ENCODE data around the gene AIPL1.

The AIPL1 gene

DNA sequence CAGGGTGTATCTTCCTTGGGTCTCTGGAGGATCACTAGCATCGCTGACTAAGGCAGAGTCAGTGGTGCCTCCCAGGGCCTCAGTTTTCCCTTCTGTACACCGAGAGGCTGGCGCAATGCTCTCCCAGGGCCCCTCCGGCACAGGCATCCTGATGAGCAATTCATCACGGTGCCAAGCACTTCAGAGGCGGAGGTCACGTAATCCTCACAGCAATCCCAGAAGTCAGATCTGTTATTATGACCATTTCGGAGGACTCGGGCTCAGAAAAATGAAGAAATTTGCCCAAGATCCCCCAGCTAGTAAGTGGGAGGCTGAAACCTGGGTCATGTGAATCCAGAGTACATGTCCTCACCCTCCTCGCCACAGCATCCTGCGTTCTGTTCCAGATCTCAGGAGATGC lies 46.5 kb downstream of the AIPL1 start:
- H3K4me3 ChIP-seq (ENCODE audit: low read depth, low read length): no peak overlapping the region
- TF ChIP-seq, protein P1, sequence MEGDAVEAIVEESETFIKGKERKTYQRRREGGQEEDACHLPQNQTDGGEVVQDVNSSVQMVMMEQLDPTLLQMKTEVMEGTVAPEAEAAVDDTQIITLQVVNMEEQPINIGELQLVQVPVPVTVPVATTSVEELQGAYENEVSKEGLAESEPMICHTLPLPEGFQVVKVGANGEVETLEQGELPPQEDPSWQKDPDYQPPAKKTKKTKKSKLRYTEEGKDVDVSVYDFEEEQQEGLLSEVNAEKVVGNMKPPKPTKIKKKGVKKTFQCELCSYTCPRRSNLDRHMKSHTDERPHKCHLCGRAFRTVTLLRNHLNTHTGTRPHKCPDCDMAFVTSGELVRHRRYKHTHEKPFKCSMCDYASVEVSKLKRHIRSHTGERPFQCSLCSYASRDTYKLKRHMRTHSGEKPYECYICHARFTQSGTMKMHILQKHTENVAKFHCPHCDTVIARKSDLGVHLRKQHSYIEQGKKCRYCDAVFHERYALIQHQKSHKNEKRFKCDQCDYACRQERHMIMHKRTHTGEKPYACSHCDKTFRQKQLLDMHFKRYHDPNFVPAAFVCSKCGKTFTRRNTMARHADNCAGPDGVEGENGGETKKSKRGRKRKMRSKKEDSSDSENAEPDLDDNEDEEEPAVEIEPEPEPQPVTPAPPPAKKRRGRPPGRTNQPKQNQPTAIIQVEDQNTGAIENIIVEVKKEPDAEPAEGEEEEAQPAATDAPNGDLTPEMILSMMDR (IDR thresholded peaks at IDR 0.05; ENCODE audit: low read depth, low read length): no peak
- no peak for TF ChIP-seq MYC (IDR thresholded peaks at IDR 0.05; ENCODE audit: low read depth, low read length)
- TF ChIP-seq, protein P2, sequence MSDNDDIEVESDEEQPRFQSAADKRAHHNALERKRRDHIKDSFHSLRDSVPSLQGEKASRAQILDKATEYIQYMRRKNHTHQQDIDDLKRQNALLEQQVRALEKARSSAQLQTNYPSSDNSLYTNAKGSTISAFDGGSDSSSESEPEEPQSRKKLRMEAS (IDR thresholded peaks at IDR 0.05; ENCODE audit: low read depth, low read length): no peak
- TF ChIP-seq POLR2A (IDR thresholded peaks at IDR 0.05; ENCODE audit: extremely low read depth, insufficient read length): no peak
- DNase-seq (ENCODE audit: low read depth): no peak

DNA sequence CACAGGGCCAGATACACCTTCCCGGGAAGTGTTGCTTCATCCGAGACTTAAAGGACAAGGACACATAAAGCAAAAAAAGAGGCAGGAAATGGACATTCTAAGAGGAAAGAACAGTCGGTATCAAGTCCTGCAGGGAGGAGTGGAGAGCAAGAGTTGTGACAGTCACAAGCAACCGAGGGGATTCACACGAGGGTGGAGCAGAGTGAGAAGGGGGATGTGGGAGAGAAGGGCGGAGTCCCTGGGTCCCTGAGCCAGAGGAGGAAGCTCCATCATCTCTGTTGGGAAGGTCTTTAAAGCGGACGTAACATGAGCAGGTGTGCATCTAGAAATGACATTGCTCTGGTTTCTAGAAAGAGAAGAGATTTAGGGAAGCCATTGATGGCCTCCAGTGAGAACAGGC lies 47.1 kb downstream of the AIPL1 start:
- TF ChIP-seq MYC (IDR thresholded peaks at IDR 0.05; ENCODE audit: low read depth, low read length) (no peak), POLR2A (IDR thresholded peaks at IDR 0.05; ENCODE audit: extremely low read depth, insufficient read length) (no peak)
- TF ChIP-seq, protein P2 (IDR thresholded peaks at IDR 0.05; ENCODE audit: low read depth, low read length): no peak
- TF ChIP-seq, protein P1 (IDR thresholded peaks at IDR 0.05; ENCODE audit: low read depth, low read length): no peak
- H3K4me3 ChIP-seq (ENCODE audit: low read depth, low read length): no peak overlapping the region
- DNase-seq (ENCODE audit: low read depth): no peak

DNA sequence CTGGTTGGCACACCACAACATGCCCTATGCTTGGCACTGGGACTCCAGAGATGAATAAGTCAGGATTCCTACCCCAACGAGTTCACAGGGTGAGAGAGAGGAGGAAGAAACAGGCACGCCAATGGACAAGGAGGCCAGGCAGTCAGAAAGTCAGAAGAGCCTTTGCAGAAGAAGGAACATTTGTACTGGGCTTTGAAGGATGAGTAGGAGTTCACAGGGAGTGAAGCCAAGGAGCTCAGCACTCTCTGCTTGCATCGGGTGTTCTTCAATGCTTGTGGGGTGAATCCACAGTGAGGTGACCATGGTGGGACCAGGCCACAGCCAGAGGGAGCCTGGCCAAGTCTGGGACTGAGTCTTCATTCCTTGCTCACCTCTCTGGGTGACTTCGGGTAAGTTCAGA lies 47.5 kb downstream of the AIPL1 start:
- DNase-seq (ENCODE audit: low read depth): no peak
- no peak overlapping the region for H3K4me3 ChIP-seq (ENCODE audit: low read depth, low read length)
- TF ChIP-seq MYC (IDR thresholded peaks at IDR 0.05; ENCODE audit: low read depth, low read length) (no peak), POLR2A (IDR thresholded peaks at IDR 0.05; ENCODE audit: extremely low read depth, insufficient read length) (no peak)
- TF ChIP-seq, protein P2 (IDR thresholded peaks at IDR 0.05; ENCODE audit: low read depth, low read length): no peak
- TF ChIP-seq, protein P1 (IDR thresholded peaks at IDR 0.05; ENCODE audit: low read depth, low read length): no peak

DNA sequence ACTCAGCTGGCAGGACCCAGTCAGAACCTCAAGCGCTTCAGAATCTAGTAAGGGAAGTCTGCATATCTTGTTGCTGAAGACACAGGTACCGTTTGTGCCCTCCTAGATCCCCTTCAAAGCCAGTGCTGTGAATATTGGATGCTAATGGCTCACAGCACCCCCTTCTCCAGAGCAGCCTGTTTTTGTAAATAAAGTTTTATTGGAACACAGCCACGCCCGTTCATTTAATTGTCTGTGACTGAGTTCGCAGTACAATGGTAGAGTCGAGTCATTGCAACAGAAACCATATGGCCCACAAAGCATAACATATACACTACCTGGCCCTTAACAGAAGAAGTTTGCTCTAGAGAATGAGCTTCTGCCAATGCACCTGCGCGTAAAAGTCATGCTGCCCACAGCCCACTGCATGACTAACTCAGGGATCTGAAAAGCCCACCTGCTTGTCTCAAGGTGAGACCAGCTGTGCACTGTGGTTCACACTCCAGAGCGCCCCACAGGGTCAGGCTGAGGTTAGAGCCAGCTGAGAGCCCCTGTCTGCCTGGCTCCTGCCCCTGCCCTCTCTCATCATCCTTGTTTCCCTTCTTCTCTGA lies 48.8 kb downstream of the AIPL1 start:
- DNase-seq (ENCODE audit: low read depth): no peak
- TF ChIP-seq, protein P1 (IDR thresholded peaks at IDR 0.05; ENCODE audit: low read depth, low read length): no peak
- TF ChIP-seq POLR2A (IDR thresholded peaks at IDR 0.05; ENCODE audit: extremely low read depth, insufficient read length) (no peak), MYC (IDR thresholded peaks at IDR 0.05; ENCODE audit: low read depth, low read length) (no peak)
- TF ChIP-seq, protein P2 (IDR thresholded peaks at IDR 0.05; ENCODE audit: low read depth, low read length): no peak
- H3K4me3 ChIP-seq (ENCODE audit: low read depth, low read length): no peak overlapping the region

DNA sequence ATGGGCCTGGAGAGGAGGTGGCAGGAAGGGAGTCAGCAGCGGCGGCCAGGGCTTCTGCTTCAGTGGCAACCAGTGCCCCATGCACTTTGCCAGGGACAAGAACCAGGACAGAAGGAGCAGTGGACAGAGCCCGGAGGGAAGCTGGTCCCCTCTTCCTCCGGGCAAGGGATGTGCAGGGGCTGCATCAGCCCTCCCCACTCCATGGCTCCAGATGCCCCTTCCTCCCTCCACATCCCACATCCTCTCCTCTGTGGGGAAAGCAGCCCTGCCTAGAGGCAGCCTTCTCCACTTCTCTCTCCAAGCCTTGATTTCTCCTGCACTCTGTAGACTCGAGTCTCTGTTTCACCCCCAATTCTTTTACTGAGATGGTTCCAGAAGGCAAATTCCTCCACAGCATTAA lies 50.4 kb downstream of the AIPL1 start:
- DNase-seq (ENCODE audit: low read depth): no peak
- TF ChIP-seq, protein P2 (IDR thresholded peaks at IDR 0.05; ENCODE audit: low read depth, low read length): no peak
- no peak for TF ChIP-seq POLR2A (IDR thresholded peaks at IDR 0.05; ENCODE audit: extremely low read depth, insufficient read length)
- no peak for TF ChIP-seq MYC (IDR thresholded peaks at IDR 0.05; ENCODE audit: low read depth, low read length)
- TF ChIP-seq, protein P1 (IDR thresholded peaks at IDR 0.05; ENCODE audit: low read depth, low read length): no peak
- no peak overlapping the region for H3K4me3 ChIP-seq (ENCODE audit: low read depth, low read length)
